Measurements from ENCODE around the gene CYB561.

CYB561 gene

DNA sequence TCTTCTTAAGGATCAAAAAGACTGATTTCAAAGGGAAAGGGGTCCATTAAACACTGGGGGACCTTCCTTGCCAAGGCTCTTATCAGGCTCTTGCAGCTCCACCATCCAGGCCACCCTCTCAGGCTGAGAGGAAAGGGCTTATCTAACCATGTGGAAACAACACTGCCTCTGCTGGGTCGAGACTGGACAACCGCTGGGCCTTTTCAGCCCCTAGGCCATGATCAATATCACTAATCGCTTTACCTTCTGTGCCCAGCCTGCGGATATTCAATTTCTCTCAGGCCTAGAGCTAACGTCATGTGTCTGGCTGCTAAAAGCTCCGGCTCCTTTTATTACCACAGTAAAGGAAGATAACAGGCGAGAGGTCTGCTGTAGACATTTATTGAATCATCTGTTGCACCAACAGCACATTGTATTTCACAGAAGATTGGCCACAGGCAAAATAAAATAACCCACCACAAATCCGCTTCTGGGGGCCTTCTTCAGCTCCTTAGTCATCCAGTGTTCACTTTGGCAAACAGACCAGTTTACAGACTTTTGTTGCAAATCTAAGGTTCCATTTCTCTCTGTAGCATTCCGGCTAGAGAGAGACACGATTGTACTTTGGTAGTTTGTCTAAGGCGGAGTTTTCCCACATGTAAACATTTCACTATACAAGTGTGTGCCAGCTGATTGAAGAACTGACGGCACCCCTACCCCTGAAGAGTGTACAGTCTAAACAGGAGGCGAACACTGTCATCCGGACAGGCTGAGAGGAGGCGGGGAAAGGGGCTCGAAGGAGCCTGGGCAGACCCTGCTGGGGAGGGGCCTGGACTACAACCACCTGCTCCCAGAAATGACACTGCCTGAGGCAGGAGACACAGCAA is 13.9 kb downstream of the CYB561 start:
- Histone ChIP-seq H3K9ac (ENCODE audit: low read length) (no peak overlapping the region), H3K4me2 (ENCODE audit: low read length) (no peak overlapping the region), H3K9me3 (ENCODE audit: insufficient read depth, low read length) (no peaks in the 10 kb centered on the region), H3K36me3 (replicated peaks; ENCODE audit: low read depth, low read length) (no peaks in the 10 kb centered on the region), H2AFZ (ENCODE audit: low read depth, low read length) (no peak overlapping the region), H3K27me3 (ENCODE audit: low read depth, low read length) (no peaks in the 10 kb centered on the region), H3K4me3 (ENCODE audit: low read length) (no peak overlapping the region), H3K27ac (ENCODE audit: low read length) (no peak overlapping the region), H3K79me2 (ENCODE audit: low read length) (no peaks in the 10 kb centered on the region), H4K20me1 (ENCODE audit: insufficient read depth, low read length) (no peaks in the 10 kb centered on the region), H3K4me1 (ENCODE audit: low read length) (peaks cover 1% of the 10 kb centered on the region)
- no peak for TF ChIP-seq EZH2phosphoT487 (IDR thresholded peaks at IDR 0.05; ENCODE audit: low read depth)
- TF ChIP-seq, protein P1, sequence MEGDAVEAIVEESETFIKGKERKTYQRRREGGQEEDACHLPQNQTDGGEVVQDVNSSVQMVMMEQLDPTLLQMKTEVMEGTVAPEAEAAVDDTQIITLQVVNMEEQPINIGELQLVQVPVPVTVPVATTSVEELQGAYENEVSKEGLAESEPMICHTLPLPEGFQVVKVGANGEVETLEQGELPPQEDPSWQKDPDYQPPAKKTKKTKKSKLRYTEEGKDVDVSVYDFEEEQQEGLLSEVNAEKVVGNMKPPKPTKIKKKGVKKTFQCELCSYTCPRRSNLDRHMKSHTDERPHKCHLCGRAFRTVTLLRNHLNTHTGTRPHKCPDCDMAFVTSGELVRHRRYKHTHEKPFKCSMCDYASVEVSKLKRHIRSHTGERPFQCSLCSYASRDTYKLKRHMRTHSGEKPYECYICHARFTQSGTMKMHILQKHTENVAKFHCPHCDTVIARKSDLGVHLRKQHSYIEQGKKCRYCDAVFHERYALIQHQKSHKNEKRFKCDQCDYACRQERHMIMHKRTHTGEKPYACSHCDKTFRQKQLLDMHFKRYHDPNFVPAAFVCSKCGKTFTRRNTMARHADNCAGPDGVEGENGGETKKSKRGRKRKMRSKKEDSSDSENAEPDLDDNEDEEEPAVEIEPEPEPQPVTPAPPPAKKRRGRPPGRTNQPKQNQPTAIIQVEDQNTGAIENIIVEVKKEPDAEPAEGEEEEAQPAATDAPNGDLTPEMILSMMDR (IDR thresholded peaks at IDR 0.05; ENCODE audit: low read depth, low read length) = no peak

DNA sequence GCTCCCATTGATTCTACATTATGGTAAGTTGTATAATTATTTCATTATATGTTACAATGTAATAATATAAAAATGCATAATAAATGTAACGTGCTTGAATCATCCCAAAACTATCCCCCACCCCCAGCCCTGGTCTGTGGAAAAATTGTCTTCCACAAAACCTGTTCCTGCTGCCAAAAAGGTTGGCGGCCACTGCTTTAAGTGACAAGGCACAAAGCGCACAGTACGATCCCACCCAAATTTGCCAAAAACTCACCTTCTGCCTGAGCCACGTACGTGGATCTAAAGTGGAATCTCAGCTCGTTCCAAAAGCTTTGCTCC is 14.5 kb downstream of the CYB561 start:
- Histone ChIP-seq H3K9ac (ENCODE audit: low read length) (no peak overlapping the region), H4K20me1 (ENCODE audit: insufficient read depth, low read length) (no peaks in the 10 kb centered on the region), H3K27ac (ENCODE audit: low read length) (no peak overlapping the region), H2AFZ (ENCODE audit: low read depth, low read length) (no peak overlapping the region), H3K4me1 (ENCODE audit: low read length) (peaks cover 7% of the 10 kb centered on the region), H3K36me3 (replicated peaks; ENCODE audit: low read depth, low read length) (no peaks in the 10 kb centered on the region), H3K27me3 (ENCODE audit: low read depth, low read length) (no peaks in the 10 kb centered on the region), H3K4me3 (ENCODE audit: low read length) (no peak overlapping the region), H3K9me3 (ENCODE audit: insufficient read depth, low read length) (no peaks in the 10 kb centered on the region), H3K4me2 (ENCODE audit: low read length) (no peak overlapping the region), H3K79me2 (ENCODE audit: low read length) (no peaks in the 10 kb centered on the region)
- TF ChIP-seq, protein P1 (IDR thresholded peaks at IDR 0.05; ENCODE audit: low read depth, low read length) = no peak
- TF ChIP-seq EZH2phosphoT487 (IDR thresholded peaks at IDR 0.05; ENCODE audit: low read depth) = no peak

DNA sequence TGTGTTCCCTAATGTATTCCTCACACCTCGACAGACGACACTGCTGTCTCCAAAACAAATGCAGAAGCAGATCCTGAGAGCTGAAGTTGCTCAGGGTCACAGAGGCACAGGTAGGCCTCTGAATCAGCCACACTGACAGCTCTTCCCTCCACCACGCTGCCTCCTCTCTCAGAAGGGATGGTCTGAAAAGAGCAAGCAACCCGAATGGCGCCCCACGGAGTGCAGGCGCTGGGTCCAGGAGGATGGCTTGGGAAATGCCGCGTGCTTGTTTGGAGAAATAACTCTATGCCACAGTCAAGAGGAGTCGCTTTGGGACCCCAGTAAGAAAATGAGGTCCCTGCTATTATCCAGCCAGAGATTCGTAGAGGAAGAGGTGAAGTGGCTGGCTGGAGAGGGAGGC is 15.9 kb downstream of the CYB561 start:
- TF ChIP-seq EZH2phosphoT487 (IDR thresholded peaks at IDR 0.05; ENCODE audit: low read depth) = no peak
- TF ChIP-seq, protein P1 (IDR thresholded peaks at IDR 0.05; ENCODE audit: low read depth, low read length) = no peak
- no peaks in the 10 kb centered on the region for H3K36me3 ChIP-seq (replicated peaks; ENCODE audit: low read depth, low read length)
- no peak overlapping the region for H2AFZ ChIP-seq (ENCODE audit: low read depth, low read length)
- no peaks in the 10 kb centered on the region for H3K79me2 ChIP-seq (ENCODE audit: low read length)
- H3K9me3 ChIP-seq (ENCODE audit: insufficient read depth, low read length) = no peaks in the 10 kb centered on the region
- no peaks in the 10 kb centered on the region for H4K20me1 ChIP-seq (ENCODE audit: insufficient read depth, low read length)
- no peak overlapping the region for H3K27ac ChIP-seq (ENCODE audit: low read length)
- peaks cover 8% of the 10 kb centered on the region for H3K4me1 ChIP-seq (ENCODE audit: low read length)
- H3K9ac ChIP-seq (ENCODE audit: low read length) = no peak overlapping the region
- no peak overlapping the region for H3K4me3 ChIP-seq (ENCODE audit: low read length)
- H3K4me2 ChIP-seq (ENCODE audit: low read length) = no peak overlapping the region
- no peaks in the 10 kb centered on the region for H3K27me3 ChIP-seq (ENCODE audit: low read depth, low read length)

DNA sequence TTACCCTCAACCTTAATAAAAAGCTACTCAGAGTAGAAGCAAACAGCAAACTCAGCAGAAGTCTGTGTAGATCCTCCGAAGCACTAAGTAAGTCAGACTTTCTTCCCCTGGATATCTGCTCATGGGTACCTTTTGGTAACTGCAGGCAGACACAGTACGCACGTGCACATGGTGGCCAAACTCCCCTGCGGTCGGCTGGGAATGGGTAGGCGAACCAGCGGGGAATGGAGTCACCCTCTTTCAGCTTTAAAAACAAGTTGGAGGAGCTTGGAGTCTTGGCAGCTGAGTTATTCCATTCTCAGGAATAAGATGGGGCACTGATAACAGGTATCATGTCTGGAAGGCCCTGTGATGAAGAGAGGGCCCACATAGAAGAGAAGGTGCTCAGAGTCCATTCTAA is 16.3 kb downstream of the CYB561 start:
- peaks cover 8% of the 10 kb centered on the region for H3K4me1 ChIP-seq (ENCODE audit: low read length)
- H3K27ac ChIP-seq (ENCODE audit: low read length) = no peak overlapping the region
- no peaks in the 10 kb centered on the region for H3K9me3 ChIP-seq (ENCODE audit: insufficient read depth, low read length)
- H3K4me3 ChIP-seq (ENCODE audit: low read length) = no peak overlapping the region
- no peaks in the 10 kb centered on the region for H3K36me3 ChIP-seq (replicated peaks; ENCODE audit: low read depth, low read length)
- no peak for TF ChIP-seq EZH2phosphoT487 (IDR thresholded peaks at IDR 0.05; ENCODE audit: low read depth)
- TF ChIP-seq, protein P1 (IDR thresholded peaks at IDR 0.05; ENCODE audit: low read depth, low read length) = no peak
- H3K9ac ChIP-seq (ENCODE audit: low read length) = no peak overlapping the region
- no peaks in the 10 kb centered on the region for H4K20me1 ChIP-seq (ENCODE audit: insufficient read depth, low read length)
- no peaks in the 10 kb centered on the region for H3K79me2 ChIP-seq (ENCODE audit: low read length)
- H3K4me2 ChIP-seq (ENCODE audit: low read length) = no peak overlapping the region
- no peak overlapping the region for H2AFZ ChIP-seq (ENCODE audit: low read depth, low read length)
- H3K27me3 ChIP-seq (ENCODE audit: low read depth, low read length) = no peaks in the 10 kb centered on the region

All from OCI-LY3 (cell line).